ENCODE results near the gene CDH4.
"Not testable (repeated sequence)": the region's sequence is repeated elsewhere in the genome, so short reads cannot be mapped to it uniquely, and the experiment has no call there.

Gene CDH4

GRCh38 chr20:61391812-61392520 is 139.9 kb downstream of the CDH4 start:
- no peak for DNase-seq

GRCh38 chr20:61394088-61394799 is 142.2 kb downstream of the CDH4 start:
- DNase-seq = no peak

GRCh38 chr20:61396262-61396848 is 144.3 kb downstream of the CDH4 start:
- DNase-seq = no peak

GRCh38 chr20:61397146-61397545 is 145.1 kb downstream of the CDH4 start:
- no peak for DNase-seq

- no peak for DNase-seq
These were observed 145.7 kb downstream of the CDH4 start for GRCh38 chr20:61397790-61398189.

GRCh38 chr20:61399433-61399832 is 147.4 kb downstream of the CDH4 start:
- no peak for DNase-seq

GRCh38 chr20:61400499-61400898 is 148.4 kb downstream of the CDH4 start:
- DNase-seq = no peak

- no peak for DNase-seq
These were observed 152.2 kb downstream of the CDH4 start for GRCh38 chr20:61404303-61404702.

- DNase-seq = no peak
These were observed 152.9 kb downstream of the CDH4 start for GRCh38 chr20:61405007-61405406.

- DNase-seq = not testable (repeated sequence)
These were observed 154.7 kb downstream of the CDH4 start for GRCh38 chr20:61406773-61407172.

- no peak for DNase-seq
These were observed 155.5 kb downstream of the CDH4 start for GRCh38 chr20:61407561-61407960.

- DNase-seq = no peak
These were observed 157.1 kb downstream of the CDH4 start for GRCh38 chr20:61408951-61409740.

GRCh38 chr20:61411743-61412142 is 159.7 kb downstream of the CDH4 start:
- DNase-seq = no peak

GRCh38 chr20:61413752-61414151 is 161.7 kb downstream of the CDH4 start:
- no peak for DNase-seq

- DNase-seq = no peak
These were observed 162.5 kb downstream of the CDH4 start for GRCh38 chr20:61414455-61414991.

- DNase-seq = no peak
These were observed 164.5 kb downstream of the CDH4 start for GRCh38 chr20:61416546-61416945.

- no peak for DNase-seq
These were observed 165.3 kb downstream of the CDH4 start for GRCh38 chr20:61417221-61417941.

- no peak for DNase-seq
These were observed 166.9 kb downstream of the CDH4 start for GRCh38 chr20:61419010-61419409.

- no peak for DNase-seq
These were observed 167.4 kb downstream of the CDH4 start for GRCh38 chr20:61419501-61419900.

GRCh38 chr20:61420056-61420455 is 168.0 kb downstream of the CDH4 start:
- no peak for DNase-seq

GRCh38 chr20:61420781-61421180 is 168.7 kb downstream of the CDH4 start:
- DNase-seq = no peak

Data from CD4-positive, alpha-beta T cell treated with Interleukin-17A for 1 hour (primary cell).